ENCODE results near the gene RFX4.
"Not testable (repeated sequence)": the region's sequence is repeated elsewhere in the genome, so short reads cannot be mapped to it uniquely, and the experiment has no call there.

RFX4 gene

GRCh38 chr12:106647793-106648514, 65.2 kb downstream of the RFX4 start:
- DNase-seq, result no peak

- no peak for DNase-seq
Measured at GRCh38 chr12:106648736-106649135, 65.9 kb downstream of the RFX4 start.

GRCh38 chr12:106651552-106651951, 68.7 kb downstream of the RFX4 start:
- no peak for DNase-seq

- DNase-seq, result no peak
Measured at GRCh38 chr12:106652510-106653015, 69.8 kb downstream of the RFX4 start.

GRCh38 chr12:106655577-106655976, 72.8 kb downstream of the RFX4 start:
- no peak for DNase-seq

- DNase-seq, result no peak
Measured at GRCh38 chr12:106657488-106657887, 74.7 kb downstream of the RFX4 start.

- DNase-seq, result no peak
Measured at GRCh38 chr12:106663385-106663784, 80.6 kb downstream of the RFX4 start.

- no peak for DNase-seq
Measured at GRCh38 chr12:106669216-106669615, 86.4 kb downstream of the RFX4 start.

- no peak for DNase-seq
Measured at GRCh38 chr12:106670131-106670530, 87.3 kb downstream of the RFX4 start.

- DNase-seq, result no peak
Measured at GRCh38 chr12:106671840-106672239, 89.0 kb downstream of the RFX4 start.

- DNase-seq, result no peak
Measured at GRCh38 chr12:106672314-106673025, 89.7 kb downstream of the RFX4 start.

GRCh38 chr12:106673141-106673540, 90.3 kb downstream of the RFX4 start:
- DNase-seq, result no peak

- DNase-seq, result no peak
Measured at GRCh38 chr12:106675651-106676435, 93.0 kb downstream of the RFX4 start.

GRCh38 chr12:106679574-106679973, 96.8 kb downstream of the RFX4 start:
- no peak for DNase-seq

GRCh38 chr12:106680280-106680679, 97.5 kb downstream of the RFX4 start:
- DNase-seq, result no peak

GRCh38 chr12:106681210-106681609, 98.4 kb downstream of the RFX4 start:
- no peak for DNase-seq

- DNase-seq, result no peak
Measured at GRCh38 chr12:106682594-106683234, 99.9 kb downstream of the RFX4 start.

GRCh38 chr12:106684497-106684896, 101.7 kb downstream of the RFX4 start:
- DNase-seq, result no peak

GRCh38 chr12:106685381-106685780, 102.6 kb downstream of the RFX4 start:
- no peak for DNase-seq

- DNase-seq, result no peak
Measured at GRCh38 chr12:106687672-106688071, 104.9 kb downstream of the RFX4 start.

- DNase-seq, result no peak
Measured at GRCh38 chr12:106690569-106691305, 107.9 kb downstream of the RFX4 start.

GRCh38 chr12:106692033-106692432, 109.2 kb downstream of the RFX4 start:
- not testable (repeated sequence) for DNase-seq

Measured in activated naive CD4-positive, alpha-beta T cell treated with anti-CD3 and anti-CD28 coated beads, Interleukin-2, amount 50 U/mL, for 16 hours (primary cell).